HG03139 (cell line): ENCODE data around the gene KCNJ4.

ENCODE experiments used
- ATAC-seq: cut with Tn5 transposase; IDR thresholded peaks from one replicate; pipeline ENCODE4 v1.9.1; 2021; ENCODE audit not compliant: unreplicated experiment

Gene KCNJ4

DNA sequence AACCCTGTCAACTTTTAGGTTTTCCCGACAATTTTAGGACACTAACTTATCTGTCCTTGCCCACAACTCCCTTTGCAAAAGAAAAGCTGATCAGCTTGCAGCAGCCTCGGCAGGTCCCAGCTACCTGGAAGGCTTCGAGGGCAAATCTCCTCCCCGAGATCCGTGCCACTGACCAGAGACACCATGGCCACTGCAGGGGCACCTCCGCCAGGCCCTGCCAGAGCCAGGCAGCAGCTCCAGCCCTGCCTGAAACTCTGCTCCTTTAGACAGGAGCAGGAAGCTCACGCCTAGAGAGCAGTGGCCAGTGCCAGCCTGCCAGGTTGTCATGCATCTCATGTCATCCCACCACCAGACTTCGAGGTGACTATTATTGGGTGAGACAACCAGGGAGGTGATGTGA is 21.1 kb downstream of the KCNJ4 start:
- no peak for ATAC-seq

DNA sequence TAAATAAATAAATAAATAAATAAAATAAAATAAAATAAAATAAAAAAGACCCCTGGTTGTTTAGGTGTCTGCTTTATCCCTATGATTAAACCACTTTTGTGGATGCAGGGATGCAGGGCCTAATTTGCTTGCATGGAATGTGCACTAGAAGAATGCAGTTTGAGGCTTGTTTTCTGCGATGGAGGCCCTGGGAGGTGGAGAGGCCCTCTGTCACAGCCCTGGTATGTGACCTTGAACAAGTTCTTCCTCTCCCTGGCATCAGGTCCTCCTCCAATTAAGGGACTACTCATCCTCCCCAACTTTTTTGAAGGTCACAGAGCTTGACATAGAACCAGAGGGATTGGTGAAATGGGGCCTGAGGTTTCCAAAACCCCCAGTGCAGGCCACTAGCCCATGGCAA is 22.7 kb downstream of the KCNJ4 start:
- no peak for ATAC-seq

DNA sequence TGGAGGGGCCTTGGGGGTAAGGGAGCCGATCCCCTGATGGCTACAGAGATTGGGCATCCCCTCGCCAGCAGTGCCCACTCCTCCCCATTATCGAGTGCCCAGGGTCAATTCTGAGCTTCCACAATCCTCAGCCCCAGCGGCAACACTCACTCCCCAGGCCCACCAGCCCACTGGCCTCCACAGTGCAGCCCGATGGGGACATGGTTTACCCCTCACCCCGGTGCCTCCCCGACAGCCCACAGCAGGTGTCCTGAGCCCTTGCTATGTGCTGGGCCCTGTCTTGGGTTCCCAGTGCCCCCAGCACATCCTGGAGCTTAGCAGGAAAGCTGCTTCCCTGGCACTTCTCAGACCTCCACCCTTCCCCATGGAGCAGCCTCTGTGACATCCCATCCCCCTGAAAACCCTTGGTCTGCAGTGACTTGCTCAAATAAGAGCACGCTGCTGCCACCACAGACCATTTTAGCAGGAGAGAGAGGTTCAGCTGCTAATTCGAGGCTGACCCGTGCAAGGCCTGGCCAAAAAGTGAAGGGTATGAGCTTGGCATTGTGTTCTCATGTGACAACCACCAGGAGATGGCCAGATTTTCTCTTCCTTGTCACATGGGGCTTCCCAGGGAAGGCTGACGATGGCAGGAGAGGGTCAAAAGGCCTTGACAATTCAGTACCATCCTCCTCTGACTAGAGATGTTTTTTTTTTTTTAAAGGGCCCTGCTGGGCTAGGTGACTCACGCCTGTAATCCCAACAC is 23.6 kb downstream of the KCNJ4 start:
- ATAC-seq = no peak

DNA sequence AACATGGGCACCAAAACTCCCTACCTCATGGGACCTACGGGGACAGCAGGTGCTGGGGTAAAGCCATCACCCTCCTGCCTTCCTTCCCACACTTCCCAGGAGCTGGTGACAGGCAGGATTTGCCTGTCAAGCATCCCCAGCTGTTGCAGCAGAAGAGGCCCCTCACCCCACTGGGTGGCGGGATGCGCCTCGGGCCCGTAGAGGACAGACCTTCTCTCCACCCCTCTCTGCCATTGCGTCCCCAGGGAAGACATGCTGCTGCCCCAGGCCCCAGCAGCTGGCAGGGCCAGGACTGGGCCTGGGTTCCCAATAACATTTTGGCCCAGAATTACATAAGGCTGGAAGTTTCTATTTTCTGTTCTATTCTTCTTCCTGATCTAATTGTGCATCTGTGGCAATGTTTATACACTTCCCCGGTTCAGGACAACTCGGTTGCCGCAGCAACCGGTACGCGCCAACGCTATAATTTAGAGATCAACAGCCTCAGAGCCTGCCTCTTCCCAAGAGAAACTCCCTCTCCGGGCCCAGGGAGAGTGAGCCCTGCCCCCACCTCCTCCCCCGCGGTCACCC is 25.4 kb downstream of the KCNJ4 start:
- ATAC-seq = no peak

DNA sequence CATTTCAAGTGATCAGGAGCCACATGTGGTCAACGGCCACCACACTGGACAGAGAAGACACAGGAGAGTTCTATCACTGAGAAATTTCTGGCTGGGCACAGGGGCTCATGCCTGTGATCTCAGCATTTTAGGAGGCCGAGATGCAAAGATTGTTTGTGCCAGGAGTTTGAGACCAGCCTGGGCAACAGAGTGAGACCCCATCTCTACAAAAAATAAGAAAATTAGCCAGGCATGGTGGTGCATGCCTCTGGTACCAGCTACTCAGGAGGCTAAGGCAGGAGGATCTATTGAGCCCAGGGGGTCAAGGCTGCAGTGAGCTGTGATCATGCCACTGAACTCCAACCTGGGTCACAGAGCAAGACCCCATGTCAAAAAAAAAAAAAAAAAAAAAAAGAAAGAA is 26.3 kb downstream of the KCNJ4 start:
- ATAC-seq = no peak

DNA sequence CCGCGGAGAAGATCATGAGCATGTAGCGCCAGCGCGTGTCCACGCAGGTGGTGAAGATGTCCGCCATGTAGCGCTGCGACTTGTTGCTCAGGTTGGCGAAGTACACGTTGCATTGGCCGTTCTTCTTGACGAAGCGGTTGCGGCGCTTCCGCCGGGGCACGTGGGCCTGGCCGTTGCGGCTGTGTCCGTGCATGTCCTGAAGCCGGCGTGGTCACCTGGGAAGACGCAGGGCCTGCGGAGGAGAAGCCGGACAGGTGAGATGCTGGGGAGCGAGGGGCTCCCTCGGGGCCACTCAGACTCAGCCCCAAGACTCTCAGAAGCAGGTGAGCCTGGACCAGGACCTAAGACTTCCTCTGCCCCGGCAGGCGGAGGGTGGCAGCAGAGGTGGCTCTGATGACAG is 27.1 kb downstream of the KCNJ4 start:
- ATAC-seq = no peak

DNA sequence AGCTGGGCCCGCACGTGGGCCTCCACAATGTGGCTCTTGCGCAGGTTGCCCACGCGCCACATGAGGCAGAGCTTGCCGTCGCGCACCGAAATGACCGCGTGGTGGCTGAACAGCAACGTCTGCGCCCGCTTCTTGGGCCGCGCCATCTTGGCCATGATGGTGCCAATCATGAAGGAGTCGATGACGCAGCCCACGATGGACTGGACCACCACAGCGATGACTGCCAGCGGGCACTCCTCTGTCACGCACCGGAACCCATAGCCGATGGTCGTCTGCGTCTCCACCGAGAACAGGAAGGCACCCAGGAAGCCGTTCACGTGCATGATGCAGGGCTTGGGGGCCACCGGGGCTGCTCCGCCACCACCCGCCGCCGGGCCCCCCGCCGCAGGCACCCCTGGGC is 27.5 kb downstream of the KCNJ4 start:
- no peak for ATAC-seq

DNA sequence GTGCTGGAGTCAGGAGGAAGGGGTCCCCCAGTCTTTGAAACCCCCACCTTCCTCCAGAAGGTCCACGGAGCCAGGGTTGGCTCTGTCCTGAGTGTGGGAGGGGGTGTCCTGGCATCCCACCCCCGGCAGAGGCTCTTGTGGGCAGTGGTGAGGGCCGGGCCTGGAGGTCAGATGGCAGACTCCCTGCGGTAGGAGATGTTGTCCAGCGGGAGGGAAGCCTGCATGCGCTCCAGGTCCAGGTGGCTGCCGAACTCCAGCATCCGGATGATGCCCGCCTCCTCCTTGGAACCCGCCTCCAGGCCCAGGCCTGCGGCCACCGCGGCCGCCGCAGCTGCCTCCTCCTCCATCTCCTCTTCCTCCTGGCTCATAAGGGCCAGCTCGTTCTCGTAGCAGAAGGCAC is 28.4 kb downstream of the KCNJ4 start:
- no peak for ATAC-seq

DNA sequence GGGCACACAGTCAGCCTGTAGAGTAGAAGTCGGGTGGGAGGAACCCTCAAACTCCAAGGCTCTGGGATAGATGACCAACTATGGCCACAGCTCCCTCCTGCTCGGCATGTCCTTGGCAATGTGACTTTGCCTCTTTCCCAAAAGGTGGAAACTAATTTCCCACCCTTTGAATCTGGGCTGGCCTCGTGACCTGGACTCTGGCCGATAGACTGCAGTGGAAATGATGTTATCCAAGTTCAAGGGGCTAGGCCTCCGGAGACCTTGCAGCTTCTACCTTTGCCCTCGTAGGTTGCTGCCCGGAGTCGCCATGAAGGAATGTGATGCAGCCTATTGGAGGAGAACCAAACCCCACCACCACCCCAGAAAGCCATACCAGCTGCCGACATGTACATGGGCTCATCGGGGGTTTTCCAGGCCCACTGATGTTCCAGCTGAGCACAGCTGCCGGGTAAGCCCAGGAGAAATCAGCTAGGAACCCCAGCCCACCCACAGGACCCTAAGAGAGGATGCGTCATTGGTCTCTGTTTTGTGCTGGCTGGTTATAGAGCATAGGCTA is 30.4 kb downstream of the KCNJ4 start:
- ATAC-seq = no peak

DNA sequence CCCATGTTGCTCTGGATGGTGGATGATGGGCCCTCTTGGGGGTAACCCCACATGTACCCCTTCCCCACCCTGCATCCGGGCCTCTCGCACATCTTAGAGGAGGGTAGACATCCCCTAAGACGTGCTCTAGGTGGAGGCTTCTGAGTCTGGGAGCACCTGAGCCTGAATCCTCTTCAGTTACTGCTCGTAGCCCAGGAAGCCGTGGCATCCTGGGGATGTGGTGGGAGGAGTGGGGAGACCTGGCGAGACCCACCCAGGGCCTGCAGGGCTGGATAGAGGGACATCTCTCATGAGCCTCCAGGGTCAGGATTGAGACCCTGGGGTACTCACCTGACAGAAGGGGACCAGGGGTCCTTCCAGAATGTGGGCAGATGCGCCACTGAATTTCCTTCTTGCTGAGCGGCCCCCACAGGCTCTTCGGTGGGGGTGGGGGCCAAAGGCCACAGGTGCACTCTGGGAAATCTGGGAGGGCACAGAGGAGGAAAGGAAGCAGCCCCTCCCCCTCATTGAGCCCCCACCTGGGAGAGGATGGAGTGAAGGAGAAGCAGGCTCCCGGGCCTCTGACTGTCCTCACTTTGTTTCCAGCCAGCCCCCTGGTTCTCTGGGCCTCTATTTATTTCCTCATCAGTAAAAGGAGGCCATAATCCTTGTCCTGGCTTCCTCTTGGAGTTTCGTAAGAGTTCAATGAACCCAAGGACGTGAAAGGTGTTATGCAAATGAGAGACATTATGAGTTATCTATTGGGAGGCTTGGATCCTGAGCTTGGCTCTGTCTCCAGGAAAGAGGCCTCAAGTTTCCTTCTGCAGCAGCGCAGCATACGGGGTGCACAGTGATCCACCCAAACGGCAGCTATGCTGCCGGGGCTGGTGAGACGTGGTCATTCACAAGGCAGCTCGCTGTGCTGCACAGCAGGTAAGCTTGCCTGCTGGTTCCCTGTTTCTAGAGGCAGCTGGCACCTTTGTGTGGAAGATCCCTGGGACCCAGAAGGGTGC is 31.2 kb downstream of the KCNJ4 start:
- no peak for ATAC-seq

DNA sequence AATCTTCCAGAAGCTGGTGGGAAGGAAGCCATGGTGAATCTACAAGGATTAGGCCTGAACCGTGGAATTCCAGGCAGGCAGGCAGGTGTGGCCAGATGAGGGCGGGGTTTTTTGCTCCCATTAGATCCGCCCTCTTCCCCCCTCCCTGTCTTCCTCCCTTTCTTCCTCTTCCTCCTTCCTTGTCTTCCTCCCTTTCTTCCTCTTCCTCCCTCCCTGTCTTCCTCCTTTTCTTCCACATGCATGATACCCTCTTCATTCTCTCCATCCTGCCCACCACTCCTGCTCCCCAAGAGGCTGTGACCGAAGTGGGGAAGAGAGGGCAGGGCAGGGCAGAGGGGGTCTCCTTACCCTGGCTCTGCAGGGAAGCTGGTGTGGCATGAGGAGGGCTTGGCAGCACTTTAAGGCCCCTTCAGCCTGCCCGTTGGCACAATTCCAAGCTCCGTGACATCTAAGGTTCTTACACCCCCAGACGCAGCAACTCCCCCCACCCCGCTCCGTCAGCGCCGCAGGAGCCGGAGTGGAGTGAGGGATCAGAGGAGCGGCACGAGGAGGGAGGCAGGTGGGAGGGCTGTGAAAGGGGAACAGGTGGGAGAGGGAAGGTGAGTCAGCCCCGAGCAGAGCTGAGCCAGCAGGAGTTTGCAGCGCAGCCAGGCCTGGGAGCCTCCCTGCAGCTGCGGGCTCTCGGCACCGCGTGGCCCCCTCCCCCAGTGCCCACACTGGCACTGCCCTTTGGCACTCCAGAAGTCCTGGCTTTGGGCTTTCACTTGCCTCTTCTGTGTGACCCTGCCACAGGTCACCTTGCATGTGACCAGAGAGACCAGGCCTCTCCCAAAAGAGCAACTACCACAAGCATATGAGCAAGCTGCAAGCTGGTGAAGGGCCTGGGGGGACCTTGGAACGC is 32.1 kb downstream of the KCNJ4 start:
- no peak for ATAC-seq

DNA sequence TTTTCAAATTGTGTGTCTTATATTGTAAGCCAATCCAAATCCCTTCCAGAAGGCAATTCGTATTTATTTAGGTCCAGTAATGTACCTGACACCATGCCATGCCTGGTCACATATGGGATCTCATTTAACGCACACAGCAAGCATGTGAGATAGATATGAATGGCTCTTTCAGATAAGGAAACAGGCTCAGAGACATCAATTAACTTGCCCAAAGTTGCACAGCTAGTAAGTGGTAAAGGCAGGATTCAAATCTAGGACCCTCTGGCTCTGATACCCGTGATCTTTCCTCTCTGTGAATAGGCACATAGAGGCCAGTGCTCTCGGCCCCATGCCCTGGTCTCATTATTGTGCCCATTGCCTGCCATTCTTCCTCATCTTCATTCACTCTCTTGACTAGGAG is 34.3 kb downstream of the KCNJ4 start:
- no peak for ATAC-seq

DNA sequence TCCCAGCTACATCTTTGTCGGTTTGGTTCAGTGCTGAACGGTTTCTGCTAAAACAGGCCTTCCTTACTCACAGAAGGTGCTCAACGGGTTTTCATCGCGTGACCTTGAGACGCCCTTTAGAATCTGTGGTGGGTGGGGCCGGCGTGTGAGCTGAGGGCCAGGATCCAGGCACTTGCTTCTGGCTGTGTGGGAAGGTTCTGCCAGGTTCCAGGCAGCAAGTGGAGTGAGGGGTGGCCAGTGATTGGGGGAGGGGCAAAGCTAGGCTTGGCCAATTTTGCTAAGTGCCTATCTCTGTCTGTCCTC is 35.2 kb downstream of the KCNJ4 start:
- ATAC-seq = no peak

DNA sequence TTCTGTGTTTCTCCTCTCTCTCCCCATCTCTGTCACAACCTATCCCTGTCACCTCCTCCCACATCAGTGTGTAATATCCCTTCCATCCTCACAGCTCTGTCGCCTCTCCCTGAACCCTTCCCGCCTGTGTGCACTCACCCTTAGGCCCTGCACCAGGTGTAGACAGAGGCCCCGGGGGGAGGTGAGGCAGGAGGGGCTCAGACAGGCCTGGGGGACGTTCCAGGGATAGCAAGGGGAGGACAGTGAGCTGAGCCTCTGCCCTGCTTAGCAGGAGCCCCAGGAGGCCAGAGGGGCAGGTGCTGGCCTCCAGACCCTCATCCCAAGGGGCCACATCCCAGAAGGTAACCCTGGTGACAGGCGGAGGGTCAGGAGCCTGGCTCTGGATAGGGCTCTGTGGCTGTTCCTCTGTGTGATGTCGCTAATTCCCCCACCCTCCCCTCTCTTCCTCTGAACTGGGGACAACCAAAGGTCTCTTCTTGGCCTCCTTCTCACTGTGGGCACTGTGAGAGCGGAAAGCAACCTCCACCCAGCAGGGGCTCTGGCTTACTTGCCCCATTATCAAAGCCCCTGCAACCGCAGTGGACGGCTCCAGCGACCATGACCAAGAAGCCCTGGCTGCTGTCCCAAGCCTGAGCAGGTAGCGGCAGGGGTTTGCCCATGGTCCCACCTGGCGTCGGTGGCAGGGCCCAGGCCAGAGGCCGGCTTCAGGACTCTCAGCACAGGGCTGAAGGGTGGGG is 35.7 kb downstream of the KCNJ4 start:
- no peak for ATAC-seq

DNA sequence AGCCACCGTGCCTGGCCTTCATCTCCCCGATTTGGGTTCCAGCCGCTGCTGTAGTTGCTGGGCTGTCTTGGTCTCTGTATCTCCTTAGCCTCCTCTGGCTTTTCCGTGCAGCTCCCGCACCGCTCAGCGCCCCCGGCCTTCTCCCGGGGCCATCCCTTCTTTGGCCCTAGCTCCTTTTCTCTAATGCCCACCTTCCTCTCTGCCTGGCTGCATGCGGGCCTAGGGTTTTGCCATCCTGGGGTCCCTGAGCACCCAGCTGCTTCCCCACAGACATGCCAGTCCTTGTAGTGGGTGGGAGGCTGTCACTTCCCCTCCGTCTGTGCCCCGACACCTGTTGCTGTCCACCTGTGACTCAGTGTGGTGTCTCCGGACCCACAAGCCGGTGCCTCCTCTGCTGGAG is 36.4 kb downstream of the KCNJ4 start:
- no peak for ATAC-seq

DNA sequence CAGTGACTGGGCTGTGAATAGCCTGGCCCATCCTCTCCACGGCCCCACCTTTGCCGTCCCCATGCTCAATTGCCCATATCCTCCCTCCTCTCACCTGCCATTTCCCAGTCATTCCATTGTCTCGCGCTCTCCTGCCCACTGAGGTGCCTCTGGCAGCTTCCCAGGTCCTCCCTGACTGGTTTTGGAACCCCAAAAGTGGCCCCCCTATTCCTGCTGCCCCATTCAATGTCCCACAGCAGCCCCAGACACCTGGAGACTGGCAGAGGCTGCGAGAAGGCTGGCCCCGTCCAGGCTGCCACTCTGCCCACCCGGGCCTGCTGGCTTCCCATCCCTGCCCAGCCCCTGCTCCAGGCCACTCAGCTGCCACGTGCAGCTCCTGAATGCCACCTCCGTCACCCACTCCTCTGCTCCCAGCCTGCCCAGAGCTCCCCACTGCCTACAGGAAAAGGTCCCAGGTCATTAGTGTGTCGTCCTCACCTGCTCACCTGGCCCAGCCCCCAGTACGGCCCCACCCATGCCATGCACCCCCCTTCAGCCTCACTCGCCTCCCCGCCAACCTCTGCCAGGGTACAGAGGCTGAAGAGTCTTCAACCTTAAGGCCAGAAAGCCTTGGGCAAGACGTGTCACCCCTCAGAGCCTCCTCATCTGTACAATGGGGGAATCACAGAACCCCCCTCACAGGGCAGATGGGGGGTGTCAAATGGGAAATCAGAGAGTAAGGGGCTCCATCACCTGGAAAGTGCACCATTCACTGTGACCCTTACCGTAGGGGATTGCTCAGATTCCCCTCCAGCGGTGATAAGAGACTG is 37.5 kb downstream of the KCNJ4 start:
- ATAC-seq = no peak

DNA sequence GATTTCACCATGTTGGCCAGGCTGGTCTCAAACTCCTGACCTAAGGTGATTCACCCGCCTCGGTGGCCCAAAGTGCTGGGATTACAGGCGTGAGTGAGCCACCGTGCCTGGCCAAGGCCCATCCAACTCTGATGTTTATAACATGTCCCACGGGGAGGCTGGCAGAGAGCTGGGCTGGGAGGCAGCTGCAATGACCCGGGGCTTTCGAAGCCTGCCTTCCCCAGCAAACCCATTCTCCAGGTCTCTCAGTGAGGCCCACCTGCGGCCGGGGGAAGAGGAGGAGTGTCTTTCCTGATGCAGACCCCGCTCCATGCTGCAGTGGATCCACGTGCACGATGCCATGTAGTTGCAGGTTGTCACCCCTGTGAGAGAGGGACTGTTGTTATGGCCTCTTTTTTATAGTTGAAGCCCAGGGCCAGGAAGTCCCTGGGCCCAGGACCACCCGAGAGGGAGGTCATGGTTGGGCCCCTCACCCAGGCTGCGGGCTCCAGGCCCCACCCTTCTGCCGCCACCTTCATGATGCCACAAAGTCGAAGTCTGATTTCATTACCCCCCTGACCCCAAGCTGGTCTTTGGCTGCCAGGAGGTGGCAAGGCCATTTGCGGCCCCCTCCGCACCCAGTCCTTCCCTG is 38.3 kb downstream of the KCNJ4 start:
- ATAC-seq = no peak

DNA sequence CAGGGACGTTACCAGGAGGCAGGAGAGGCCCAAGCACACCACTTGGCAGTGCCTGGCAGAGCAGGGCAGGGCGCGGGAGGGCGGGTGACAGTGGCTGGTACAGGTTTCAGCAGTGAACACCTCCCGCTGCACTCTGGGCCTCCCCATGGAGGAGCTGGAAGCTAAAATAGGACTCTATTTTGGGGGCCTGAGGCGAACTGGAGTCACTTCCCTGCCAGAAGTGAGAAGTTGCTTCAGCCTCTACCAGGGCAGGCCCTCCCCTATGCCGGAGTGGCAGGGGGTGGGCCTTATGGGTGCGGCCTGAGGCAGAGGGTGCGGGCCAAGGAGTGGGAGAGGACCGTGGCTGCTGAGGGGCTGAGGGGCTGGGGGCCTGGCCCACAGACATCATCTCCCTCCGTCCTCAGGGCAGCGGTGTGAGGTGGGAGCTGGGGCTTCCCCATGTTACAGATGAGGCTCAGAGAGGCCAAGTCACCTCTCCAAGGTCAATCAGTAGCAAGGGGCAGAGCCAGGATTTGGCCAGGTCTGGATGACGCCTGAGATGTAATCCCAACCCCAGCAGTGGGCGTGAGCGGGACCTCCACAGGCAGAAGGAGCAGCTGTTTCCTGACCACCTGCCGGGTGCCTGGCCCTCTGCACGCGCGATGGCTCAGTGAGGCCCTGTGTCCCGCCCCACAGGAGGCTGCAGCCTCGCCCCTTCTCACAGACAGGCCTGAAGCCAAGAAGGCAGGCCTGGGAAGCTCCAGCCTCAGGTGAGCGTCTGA is 39.3 kb downstream of the KCNJ4 start:
- ATAC-seq = no peak
